CD4-positive, alpha-beta T cell treated with Interleukin-17A for 4 hours (primary cell): ENCODE data around the gene LHFPL3.

Experiments used
- DNase-seq: peaks from one replicate; pipeline ENCODE4 v3.0.0-alpha.2; 2020; ENCODE audit warnings: mixed read lengths

The LHFPL3 gene

DNA sequence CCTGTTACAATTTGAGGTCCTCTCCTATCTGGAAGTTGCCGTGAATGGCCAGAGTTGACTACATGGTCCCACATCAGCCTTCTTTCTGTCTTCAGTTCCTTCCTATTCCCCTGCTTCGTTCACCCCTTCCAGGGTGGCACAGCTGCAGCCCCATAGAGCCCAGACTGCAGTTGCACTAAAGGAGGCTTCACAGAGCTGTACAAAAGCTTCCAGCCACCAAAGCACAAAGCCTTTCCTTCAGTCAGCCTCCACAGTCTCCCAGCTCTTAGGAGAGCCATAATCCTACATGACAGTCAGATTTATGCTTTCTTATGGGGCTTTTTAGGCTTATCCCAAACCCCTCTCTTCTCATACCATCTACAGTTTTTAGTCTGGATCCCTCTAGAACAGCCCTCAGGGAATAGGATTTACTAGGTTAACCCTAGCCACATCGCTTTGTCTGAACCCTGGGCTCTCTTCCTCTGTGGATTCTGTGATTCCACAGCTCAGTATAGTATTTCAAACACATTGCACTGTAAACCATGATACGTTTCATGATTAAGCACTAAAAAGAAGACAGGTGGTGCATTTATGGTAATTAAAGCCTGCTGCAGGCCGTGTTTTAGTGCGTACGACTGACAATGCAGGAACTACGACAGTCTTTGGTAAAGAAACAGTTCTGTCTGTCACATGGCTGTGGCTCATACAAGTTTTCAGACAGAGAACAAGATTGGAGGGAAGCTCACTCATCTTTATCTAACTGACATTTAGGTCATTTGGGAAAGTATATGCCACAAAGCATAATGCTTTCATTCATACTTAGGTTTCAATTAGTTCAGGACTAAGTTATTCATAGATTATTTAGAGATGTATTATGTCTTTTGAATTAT, 477.3 kb downstream of the LHFPL3 start:
- no peak for DNase-seq

DNA sequence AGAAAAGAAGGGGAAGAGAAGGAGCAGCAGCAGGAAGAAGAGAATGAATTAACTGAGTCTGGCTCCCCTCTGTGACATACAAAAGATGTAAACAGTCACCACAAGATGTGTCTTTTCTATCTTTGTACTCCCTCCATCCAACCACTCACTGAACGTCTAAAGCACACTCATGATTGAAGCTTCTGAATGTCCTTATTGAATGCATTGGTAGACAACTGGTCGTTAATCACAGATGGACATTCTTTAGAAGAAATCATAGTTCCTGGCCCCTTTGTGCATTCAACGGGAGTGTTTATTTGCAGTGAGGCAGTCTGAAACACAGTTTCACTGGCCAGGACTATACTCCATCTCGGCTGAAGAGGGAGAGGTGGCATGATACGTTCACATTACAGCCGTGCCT, 479.3 kb downstream of the LHFPL3 start:
- DNase-seq = no peak

GRCh38 chr7:104809906-104810305, 481.5 kb downstream of the LHFPL3 start:
- DNase-seq = no peak

GRCh38 chr7:104814126-104814525, 485.7 kb downstream of the LHFPL3 start:
- DNase-seq = no peak

GRCh38 chr7:104814671-104815400, 486.4 kb downstream of the LHFPL3 start:
- no peak for DNase-seq

DNA sequence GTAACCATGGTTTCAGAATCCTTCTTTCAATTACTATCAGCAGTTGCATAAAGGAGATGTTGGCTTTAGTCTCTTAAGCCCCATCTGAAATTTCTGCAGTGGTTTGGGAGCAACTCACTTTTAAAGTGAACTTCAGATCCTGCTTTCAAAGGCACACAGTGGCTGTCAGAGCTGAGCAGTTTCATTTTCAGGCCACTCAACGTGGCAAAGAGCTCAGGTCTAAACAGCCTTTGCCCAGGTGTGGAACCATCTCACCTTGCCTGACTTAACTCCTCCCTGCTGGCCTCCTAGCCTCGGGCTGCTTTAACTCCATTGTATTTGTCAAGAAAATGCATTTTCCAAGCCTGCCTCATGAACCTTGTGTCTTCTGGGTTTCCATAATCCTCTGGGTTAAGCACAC, 488.1 kb downstream of the LHFPL3 start:
- DNase-seq = no peak

DNA sequence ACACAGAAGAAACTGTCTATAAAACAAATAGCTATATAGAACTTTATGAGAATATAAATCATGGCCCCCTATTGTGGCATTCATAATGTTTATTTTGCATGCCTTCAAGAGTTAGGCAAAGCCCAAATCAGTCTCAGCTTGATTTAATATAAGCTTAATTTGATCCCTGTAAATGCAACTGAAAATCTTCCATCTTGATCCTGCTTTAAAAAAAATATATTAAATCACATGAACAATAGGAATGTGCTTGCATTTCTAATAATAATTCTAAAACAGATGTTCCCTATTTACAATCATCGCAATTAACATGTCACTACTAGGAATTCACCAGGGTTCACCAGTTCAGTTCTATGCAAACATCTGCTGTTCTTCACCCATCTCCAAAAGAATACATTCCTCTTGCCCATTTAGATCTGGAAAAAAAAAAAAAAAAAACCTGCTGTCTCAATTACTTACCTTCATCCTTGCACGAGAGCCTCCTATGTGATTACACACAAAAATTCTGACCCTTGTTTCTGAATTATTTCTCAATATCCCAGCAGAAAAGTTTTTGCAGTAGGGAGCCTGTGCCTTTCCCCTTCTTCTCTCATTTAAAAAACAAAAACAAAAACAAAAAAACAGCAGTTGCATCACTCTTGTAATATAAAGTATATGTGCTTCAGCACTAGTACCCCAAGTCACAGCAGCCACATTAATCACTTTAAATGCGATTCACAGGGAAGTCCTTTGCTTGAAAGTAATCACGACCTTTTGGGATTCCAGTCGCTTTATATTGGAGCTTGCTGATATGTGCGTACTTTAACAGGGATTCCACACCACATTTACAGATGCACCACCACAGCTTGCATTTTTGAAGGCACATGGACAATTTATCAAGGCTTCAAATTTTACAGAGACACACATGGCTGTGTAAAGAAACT, 490.8 kb downstream of the LHFPL3 start:
- no peak for DNase-seq

- no peak for DNase-seq
Observed at GRCh38 chr7:104820836-104821535, 492.6 kb downstream of the LHFPL3 start.

DNA sequence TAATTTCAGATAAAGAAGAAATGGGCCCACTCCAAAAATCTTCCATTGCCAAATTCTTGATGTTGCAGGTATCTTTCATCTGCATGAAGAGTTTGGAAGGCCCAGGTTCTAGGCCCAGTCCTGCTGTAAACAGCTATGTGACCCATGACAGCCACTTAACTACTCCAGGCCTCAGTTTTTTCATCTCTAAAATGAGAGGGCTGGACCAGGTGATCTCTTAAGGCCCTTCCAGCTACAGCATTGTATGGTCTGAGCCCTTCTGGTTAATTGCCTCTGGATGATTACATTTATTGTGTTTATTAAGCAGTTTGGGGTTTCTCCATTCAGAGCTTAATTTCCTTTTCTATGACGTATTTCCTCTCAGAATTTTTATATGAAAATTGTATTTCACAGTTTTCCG, 494.8 kb downstream of the LHFPL3 start:
- no peak for DNase-seq

GRCh38 chr7:104825099-104825498, 496.7 kb downstream of the LHFPL3 start:
- DNase-seq = no peak

GRCh38 chr7:104826135-104826534, 497.7 kb downstream of the LHFPL3 start:
- no peak for DNase-seq

DNA sequence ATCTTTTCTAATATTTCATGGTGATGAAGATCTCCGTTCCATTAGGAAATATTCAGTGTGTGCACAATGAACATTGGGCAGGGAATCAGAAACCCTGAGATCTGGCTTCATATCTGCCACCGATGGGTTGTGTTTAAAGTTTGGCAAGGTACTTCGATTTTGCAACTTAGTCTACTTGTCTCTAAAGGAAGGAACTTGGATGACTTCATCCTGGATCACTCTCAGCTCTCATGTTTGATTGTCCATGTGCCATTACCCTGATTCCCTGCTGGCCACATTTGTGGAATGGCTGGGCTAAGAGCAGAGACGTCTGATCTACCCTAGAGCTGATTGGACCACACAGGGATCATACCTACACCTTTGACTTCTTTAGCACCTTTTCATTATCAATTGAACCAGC, 508.6 kb downstream of the LHFPL3 start:
- DNase-seq = no peak

GRCh38 chr7:104838537-104839299, 510.3 kb downstream of the LHFPL3 start:
- DNase-seq = no peak

DNA sequence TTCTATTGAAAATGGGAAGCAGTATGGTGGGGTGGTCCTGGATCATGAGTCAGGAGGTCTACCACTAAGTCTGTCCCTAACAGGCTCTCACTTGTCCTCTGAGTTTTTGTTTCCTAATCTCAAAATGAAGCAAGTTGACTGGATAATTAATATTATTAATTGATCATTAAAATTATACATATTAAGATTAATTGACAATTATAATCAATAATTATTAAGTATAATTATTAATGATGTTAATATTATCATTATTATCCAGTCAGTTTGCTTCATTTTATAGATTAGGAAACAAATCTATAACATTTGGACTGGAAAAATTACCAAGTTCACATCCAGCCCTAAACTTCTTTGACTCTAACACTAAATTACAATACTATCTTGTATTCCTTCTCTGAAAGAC, 511.4 kb downstream of the LHFPL3 start:
- DNase-seq = no peak

DNA sequence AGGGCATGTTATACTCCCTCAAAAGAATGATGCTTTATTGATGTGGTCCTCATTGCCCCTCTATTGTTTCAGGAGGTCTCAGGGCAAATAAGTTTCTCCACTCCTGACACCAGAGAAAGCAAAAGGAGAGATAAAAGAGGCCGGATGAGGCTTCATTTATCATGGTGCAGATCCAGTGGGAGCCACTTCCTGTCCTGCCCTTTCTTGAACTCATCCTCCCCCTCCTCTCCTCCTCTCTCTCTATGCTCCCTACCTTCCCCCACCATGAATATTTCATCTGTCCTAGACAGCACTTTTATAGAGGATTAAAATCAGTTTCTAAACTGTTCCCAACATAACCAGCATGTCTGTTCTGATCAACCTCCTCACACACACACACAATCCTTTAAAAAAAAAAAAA, 513.4 kb downstream of the LHFPL3 start:
- no peak for DNase-seq

- DNase-seq = no peak
Observed at GRCh38 chr7:104843198-104843597, 514.8 kb downstream of the LHFPL3 start.

- DNase-seq = no peak
Observed at GRCh38 chr7:104845557-104845956, 517.2 kb downstream of the LHFPL3 start.

DNA sequence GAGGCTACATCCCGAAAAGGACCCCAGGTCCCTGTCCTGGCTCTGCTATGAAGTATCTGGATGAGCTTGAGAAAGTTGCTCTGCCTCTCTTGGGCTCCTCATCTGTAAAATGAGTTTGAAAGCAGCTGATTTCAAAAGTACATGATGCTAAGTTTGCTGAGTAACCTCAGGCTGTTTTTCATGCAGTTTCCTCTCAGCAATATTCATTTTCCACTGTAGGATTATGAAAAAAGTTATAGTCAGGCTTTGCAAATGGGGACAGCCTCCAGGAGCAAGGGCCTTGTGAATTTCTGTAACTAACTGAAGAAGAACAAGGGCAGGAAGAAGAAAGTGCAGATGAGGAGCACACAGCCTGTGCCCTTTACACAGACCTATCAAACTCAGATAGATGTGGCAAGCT, 518.3 kb downstream of the LHFPL3 start:
- no peak for DNase-seq

GRCh38 chr7:104848138-104848990, 520.0 kb downstream of the LHFPL3 start:
- DNase-seq = peak; percentile 60

- DNase-seq = no peak
Observed at GRCh38 chr7:104850374-104850773, 522.0 kb downstream of the LHFPL3 start.

DNA sequence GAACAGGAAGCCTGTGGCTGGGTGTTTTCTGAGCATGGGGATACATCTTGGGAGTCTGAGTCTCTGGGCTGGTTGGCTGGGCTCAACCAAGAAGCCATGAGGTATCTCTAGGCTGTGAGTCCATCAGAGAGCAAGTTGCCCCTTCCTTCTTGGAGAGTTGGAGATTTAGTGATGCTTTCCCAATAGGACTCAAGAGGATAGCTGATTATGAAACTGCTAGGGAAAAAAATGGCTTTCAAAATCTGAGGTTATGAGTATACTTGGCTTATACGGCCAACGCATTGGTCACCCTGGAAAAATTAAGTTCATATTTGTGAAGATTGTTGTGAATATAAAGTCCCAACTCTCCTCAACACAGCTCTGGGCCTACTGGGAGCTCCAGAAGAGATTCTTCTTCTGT, 522.9 kb downstream of the LHFPL3 start:
- DNase-seq = no peak
